GM21576 (cell line): Measurements from ENCODE around the gene IFITM5.
A peak's percentile ranks its signal among the peaks of the same experiment; 100 is the strongest.
"Not testable (repeated sequence)": the region's sequence is repeated elsewhere in the genome, so short reads cannot be mapped to it uniquely, and the experiment has no call there.

ENCODE experiments used
- ATAC-seq: cut with Tn5 transposase; IDR thresholded peaks from one replicate; pipeline ENCODE4 v1.9.1; 2021; ENCODE audit warnings: mild to moderate bottlenecking, moderate library complexity; ENCODE audit not compliant: unreplicated experiment

The IFITM5 gene

DNA sequence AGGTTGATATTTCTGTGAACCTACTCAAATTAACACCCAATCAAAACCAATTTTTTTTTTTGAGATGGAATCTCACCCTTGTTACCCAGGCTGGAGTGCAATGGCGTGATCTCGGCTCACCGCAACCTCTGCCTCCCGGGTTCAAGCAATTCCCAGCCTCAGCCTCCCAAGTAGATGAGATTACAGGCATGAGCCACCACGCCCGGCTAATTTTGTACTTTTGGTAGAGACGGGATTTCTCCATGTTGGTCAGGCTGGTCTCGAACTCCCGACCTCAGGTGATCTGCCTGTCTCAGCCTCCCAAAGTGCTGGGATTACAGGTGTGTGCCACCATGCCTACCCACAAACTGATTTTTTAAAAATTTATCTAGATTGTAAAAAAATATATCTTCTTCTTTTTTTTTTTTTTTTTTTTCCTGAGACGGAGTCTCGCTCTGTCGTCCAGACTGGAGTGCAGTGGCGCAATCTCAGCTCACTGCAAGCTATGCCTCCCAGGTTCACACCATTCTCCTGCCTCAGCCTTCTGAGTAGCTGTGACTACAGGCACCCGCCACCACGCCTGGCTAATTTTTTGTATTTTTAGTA is 29.3 kb upstream of the IFITM5 start:
- not testable (repeated sequence) for ATAC-seq

DNA sequence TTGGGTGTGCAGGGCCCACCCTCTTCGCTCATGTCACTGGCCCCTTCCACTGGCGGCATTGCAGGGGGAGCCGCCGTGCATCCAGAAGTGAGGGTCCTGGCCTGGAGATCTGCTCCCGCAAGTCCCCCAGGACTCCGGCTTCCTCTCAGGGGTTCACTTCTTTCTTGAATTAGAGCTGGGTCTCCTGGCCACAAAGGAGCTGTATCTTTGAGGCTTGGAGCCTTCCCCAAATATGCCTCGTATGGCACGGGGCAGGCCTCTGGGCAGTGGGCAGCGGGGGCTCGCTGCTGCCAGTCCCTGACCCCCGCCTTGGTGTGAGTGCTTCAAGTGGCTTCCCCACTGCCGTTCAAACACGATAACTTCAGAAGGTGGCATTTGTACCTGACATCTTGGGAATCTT is 28.7 kb upstream of the IFITM5 start:
- no peak for ATAC-seq

DNA sequence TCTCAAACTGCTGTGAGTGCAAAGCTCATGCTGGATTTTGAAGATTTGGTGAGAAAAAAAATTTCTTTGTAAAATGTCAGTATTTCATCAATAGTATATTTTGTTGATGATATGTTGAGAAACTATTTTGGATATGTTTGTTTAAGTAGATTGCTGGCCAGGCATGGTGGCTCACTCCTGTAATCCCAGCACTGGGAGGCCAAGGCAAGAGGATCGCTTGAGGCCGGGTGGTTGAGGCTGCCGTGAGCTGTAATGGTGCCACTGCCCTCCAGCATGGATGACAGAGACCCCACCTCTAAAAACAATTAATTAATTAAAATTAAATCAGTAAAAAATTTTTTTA is 28.2 kb upstream of the IFITM5 start:
- no peak for ATAC-seq

DNA sequence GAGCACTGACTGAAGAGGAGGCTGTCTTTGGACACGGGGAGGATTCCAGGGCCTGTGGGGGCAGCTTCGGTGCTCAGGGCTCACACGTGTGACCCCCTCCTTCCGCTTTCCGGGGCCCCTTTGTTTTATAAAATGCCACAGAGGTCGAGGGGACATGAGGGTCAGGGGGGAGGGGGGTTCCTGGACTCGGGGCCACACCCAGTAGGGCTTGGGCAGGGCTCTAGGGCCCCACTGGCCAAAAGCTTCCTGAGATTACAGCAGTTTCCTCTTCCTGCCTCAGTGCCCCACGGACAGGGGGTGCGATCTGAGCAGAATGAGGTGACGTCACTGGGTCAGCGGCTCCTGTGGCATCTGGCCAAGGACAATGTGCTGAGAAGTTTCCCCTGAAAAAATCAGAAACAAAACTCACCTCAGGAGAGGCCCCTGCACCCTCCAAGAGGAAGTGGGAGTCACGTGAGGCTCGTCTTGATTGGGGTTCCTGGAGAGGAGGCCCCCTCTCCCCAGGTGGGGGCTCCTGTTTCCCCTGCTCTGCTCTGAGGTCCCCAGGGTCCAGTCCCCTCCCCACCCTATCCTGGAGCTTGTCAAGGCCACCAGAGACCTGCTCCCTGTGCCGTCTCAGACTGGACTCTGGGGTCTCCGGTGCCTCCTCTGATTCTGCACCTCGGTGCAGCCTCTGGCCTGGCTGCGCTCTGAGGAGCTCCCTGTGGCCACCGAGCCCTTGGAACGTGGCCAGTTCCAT is 27.7 kb upstream of the IFITM5 start:
- ATAC-seq: peak; percentile 69

DNA sequence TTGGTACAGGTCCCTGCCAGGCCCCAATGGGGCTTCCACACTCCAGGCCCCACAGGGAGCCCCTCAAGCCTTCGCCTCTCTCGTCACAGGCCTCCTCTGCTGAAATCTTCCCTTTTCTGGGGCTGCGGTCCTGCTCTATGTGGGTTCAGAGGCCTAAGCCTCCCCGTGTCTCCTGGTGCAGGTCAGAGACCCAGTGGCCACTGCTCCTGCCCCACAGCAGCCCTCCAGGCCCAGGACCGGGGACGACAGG is 27.2 kb upstream of the IFITM5 start:
- ATAC-seq: no peak

DNA sequence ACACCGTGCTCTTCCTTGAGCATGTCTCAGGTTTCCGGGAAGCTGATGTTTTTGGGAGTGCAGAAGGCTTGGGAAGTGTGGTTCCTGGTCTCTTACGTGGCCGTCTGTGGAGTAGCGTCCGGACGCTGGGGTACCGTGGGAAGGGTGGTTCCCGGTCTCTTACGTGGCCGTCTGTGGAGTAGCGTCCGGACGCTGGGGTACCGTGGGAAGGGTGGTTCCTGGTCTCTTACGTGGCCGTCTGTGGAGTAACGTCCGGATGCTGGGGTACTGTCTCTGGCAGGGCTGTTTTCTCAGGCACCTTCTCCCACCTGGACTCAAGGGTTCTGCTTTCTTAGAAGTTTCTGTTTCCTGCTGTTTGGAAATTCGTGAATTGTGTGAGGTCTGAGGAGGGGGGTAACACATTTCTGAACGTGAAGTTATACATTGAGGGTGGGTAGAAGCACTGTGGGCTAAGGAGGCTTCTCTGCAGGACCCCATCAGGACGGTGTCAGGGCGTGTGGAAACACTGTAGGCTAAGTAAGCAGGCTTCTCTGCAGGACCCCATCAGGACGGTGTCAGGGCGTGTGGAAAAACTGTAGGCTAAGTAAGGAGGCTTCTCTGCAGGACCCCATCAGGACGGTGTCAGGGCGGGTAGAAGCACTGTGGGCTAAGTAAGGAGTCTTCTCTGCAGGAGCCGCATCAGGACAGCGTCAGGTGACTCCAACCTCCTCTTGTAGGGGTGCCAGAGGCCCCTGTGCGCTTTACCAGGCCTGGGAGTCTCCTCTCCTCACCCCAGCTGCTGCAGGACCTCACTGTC is 26.7 kb upstream of the IFITM5 start:
- no peak for ATAC-seq

DNA sequence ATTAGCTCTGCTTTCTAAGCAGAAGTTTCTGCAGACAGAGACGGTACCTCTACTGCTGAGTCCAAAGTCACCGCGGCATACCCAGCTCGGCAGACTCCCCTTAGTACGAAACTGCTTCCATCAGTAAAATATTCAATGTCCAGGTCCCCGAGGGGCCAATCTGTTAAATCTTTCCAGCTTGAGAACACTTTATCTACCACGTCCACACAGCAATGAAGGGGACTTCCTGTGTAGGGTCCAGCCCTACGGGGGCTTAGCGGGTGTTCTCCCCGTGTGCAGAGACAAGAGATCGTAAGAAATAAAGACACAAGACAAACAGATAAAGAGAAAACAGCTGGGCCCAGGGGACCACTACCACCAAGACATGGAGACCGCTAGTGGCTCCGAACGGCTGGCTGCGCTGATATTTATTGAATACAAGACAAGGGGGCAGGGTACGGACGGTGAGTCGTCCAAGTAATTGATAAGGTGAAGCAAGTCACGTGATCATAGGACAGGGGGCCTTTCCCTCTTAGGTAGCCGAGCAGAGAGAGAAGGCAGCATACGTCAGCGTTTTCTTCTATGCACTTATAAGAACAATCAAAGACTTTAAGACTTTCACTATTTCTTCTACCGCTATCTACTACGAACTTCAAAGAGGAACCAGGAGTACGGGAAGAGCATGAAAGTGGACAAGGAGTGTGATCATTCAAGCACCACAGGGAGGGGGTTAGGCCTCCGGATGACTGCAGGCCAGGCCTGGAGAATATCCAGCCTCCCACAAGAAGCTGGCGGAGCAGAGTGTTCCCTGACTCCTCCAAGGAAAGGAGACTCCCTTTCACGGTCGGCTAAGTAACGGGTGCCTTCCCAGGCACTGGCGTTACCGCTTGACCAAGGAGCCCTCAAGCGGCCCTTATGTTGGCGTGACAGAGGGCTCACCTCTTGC is 25.5 kb upstream of the IFITM5 start:
- not testable (repeated sequence) for ATAC-seq

DNA sequence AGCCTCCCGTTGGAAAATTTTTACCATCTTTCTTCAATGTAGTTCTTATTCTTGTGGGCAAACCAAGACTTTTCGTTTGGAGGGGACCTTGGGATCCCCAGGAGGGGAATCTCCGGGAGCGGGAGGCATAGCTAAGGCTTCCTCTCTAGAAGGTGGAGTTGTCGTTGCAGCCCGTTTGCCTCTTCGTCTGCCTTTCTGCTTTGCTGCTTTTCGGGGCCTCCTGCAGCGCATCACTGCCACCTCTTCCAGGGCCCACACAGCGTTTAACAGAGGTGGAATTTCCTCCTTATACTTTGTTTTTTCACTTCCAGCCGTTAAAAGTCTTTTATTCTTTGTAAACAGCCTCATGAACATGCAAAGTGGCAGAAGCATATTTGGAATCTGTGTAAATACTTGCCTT is 24.8 kb upstream of the IFITM5 start:
- no peak for ATAC-seq

DNA sequence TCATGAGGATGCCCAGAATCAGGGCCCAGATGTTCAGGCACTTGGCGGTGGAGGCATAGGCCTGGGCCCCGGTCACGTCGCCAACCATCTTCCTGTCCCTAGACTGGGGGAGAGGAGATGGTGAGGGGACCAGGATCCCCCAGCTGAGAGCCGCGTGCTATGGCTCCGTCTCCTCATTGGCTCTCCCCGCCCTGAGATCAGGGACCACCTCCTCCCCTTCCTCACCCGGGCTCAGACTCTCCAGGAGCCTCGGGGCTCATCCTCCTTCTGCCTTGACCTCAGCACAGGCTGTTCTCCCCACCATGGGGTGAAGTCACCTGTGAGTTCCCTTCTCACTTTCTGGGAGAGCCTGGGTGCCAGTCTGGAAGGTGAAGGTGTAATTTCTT is 20.6 kb upstream of the IFITM5 start:
- not testable (repeated sequence) for ATAC-seq

DNA sequence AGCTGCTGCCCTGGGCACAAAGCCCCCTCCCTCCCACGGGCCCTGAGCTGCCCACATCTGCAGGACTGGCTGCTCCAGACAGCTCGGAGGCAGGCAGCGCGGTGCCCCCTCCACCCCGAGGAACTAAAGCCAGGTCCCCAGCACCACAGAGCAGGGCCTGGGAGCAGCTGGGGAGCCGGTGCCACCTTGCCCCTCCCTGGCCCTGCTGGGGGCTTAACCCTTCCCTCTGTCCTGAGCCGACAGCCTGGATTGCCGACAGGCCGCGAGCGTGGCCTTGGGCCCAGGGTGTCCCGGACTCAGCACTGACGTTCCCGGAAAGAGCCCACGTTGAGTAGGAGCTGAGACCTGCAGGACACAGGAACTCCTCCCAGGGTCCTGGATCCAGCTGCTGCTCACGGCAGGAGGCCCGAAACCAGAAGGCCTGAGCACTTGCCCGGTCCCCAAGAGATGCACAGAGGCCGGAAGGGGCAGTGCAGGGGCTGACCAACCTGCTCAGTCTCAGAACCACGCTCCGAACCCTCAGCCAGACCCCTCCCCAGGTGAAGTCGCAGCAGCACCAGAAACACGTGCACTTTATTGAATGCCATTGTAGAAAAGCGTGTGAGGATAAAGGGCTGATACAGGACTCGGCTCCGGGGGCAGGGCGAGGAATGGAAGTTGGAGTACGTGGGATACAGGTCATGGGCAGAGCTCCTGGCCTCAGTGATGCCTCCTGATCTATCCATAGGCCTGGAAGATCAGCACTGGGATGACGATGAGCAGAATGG is 20.0 kb upstream of the IFITM5 start:
- peak; percentile 6 for ATAC-seq

DNA sequence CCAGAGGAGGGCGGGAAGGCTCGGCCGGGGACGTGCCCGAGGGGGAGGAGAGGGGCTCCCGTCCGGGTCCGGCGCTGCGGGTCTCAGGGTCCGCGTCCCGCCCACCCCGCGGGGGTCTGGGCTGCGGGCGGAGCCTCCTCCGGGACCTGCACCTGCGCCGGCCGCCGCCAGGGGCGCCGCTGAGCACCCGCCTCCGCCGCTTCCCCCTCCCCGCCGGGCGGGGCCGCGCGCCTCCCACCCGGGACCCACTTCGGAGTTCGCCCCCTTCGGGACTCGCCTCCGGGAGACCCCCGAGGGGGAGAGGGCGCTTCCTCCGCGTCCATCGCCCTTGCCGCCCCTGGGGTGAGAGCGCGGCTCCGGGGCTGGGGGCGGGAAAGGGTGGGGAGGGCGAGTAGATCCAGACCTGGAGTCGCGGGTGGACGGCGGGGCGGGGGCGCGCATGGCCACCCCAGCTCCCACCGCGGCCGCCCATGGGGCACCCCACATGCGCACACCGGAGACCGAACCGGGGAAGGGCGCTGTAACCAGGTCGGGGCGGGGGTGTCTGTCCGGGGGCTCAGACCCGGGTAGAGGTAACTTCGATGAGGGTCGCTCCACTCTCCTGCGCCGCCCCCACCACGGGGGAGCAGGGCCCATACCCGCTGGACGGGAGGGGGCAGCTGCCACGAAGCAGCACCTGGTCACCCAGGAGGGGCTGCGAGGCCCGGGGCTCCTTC is 19.2 kb upstream of the IFITM5 start:
- ATAC-seq: peak; percentile 41

DNA sequence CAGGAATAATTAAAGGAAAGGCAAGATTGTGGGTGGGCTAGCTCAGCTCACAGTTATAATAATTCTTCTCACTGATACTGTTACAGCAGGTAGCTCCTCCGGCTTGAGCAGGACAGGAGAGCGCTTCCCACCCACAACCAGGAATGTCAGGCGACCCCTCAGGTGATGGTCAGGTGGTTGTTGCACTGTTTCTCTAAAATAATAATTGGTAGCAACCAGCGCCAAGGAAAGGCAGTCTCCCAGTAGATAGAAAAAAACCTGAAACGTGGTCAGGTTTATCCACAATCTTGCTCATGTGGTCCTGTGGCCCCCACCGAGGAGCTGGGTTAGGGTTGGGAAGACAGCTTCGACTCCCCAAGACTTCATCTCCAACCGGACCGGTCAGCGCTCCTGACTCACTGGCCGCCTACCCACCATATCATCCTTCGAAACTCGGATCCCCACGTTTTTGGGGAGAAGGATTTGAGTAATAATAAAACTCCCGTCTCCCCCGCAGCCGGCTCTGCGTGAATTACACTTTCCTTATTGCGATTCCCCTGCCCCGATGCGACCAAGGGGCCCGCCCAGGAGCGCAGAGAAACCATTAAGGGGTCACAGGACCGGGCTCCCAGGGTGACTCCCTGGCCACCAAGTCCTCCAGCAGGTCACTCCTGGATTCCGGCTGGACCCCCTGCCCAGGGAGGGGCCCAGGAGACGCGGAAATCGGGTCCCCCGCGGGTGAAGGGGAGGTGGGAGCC is 18.5 kb upstream of the IFITM5 start:
- peak; percentile 9 for ATAC-seq

DNA sequence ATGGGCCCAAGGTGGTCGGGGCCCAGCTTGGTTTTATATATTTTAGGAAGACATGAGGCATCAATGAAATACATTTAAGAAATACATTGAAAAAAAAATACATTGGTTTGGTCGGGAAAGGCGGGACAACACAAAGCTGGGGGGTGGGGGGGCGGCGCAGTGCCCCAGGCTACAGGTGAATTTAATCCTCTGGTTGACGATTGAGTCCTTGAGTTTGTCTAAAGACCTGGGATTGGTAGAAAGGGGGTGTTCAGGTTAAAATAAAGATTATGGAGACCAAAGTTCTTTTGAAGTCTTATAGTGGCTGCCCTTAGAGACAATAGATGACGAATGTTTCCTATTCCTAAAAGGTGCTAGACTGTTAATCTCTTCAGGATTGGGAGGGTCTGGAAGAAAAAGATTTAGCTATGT is 17.6 kb upstream of the IFITM5 start:
- no peak for ATAC-seq

DNA sequence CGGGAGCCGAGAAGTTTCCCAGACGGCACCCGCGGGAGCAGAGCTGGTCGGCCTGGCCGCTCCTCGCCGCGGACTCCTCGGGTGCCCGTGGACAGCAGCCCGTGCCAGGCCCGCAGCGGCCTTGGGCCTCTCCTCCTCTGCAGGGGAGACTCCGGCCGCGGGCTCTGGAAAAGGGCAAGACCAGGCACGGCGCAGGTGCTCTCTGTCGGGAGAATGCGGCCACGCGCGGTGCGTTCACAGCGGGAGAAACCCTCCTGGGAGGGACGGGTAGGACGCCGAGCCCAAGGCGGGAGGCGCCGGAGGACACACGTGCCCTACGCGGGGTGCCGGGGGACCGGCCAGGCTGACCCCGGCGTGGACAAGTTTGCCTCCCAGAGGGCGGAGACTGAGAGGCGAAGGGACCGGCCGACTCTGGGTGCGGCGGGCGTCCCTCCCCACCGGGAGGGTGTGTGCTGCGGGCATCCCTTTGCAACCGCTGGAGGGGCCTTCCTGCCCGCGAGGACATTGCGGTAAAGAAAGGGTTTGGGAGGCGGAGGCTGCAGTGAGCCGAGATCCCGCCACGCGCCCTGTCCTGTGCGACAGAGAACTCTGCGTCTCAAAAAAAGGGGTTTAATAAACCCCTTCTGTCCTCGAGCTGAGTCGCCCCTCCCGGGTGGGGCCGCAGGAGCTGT is 16.8 kb upstream of the IFITM5 start:
- no peak for ATAC-seq

DNA sequence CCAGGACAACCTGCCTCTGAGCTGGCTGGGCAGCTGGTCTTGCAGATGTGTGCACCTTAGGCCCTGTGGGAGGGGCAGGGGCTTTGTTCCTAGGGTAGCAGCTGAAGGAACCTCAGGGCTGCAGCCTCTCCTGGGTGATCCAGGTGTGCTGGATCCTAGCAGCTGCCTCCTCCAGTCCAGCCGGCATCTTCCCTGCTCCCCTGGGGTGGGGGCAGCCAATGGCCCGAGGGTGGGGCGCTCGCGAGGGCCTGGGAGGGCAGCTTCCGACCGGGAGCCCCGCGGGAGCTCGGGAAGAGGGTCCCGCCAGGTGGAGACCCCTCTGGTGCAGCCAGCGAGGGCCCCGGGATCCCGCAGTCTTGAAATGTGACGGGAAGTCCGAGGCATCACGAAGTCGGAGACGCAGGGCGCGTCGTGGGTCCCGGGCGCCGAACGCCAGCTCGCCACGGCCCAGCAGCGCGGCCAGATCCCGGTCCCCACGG is 16.2 kb upstream of the IFITM5 start:
- ATAC-seq: no peak

DNA sequence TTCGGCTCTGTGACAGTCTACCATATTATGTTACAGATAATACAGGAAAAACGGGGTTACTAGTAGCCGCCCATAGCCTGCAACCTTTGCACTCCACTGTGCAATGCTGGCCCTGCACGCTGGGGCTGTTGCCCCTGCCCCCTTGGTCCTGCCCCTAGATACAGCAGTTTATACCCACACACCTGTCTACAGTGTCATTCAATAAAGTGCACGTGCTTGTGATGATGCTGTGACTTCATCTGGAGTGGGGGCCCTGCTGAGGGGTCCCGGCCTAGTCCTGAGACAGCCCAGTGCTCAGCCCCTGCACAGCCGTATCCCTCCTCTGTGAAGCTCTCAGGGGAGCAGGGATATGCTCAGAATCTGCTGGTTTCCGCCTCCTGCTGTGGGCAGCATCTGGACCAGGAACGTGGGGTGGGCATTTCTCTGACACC is 15.7 kb upstream of the IFITM5 start:
- no peak for ATAC-seq

DNA sequence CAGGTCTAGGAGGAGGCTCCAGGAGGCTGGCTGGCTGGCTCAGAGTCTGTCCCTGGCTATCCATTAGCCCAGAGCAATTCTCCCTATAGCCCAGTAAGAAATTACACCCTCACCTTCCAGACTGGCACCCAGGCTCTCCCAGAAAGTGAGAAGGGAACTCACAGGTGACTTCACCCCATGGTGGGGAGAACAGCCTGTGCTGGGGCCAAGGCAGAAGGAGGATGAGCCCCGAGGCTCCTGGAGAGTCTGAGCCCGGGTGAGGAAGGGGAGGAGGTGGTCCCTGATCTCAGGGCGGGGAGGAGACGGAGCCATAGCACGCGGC is 15.2 kb upstream of the IFITM5 start:
- ATAC-seq: not testable (repeated sequence)

DNA sequence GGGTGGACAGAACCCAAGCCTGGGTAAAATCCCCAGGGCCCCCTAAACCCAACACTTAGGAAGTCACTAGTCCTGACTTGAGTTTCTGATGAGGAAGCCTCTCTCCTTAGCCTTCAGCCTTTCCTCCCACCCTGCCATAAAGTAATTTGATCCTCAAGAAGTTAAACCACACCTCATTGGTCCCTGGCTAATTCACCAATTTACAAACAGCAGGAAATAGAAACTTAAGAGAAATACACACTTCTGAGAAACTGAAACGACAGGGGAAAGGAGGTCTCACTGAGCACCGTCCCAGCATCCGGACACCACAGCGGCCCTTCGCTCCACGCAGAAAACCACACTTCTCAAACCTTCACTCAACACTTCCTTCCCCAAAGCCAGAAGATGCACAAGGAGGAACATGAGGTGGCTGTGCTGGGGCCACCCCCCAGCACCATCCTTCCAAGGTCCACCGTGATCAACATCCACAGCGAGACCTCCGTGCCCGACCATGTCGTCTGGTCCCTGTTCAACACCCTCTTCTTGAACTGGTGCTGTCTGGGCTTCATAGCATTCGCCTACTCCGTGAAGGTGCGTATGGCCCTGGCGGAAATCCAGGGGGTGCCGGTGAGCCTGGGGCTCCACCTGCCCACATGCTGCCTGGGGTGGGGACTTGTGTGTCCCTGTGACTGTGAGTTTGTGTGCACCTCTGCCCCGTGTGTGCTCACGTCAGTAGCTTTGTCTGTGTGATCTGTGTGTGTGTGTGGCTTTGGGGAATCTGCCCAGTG is 14.6 kb upstream of the IFITM5 start, which contains the start of gene IFITM1:
Gene IFITM1, plus strand, starts transcription at position 254 of the 767 bp plus-strand sequence. Its CDS starts 131 bp downstream, at position 385.
- no peak for ATAC-seq
